SJSA1 (cell line): ENCODE results near the gene TMC1. TPM values are rescaled to one million over a fixed set of nuclear protein-coding genes. Genes with fewer than 3 reads are reported as not detected.
A peak's percentile ranks its signal among the peaks of the same experiment; 100 is the strongest.
"Not testable (repeated sequence)": the region's sequence is repeated elsewhere in the genome, so short reads cannot be mapped to it uniquely, and the experiment has no call there.

Source experiments
- DNase-seq, 2 experiments: peaks; one replicate each; pipeline ENCODE4 v3.0.0-alpha.2; 2015 to 2020; ENCODE audit warnings: low spot score in 2 of 2, low read depth in 1 of 2
- H3K27ac ChIP-seq: fragments of 250-450 bp; sonication (Bioruptor Pico); 2 replicates; pipeline ENCODE4 v1.5.1; 2020; ENCODE audit warnings: mild to moderate bottlenecking, moderate library complexity
- H3K27me3 ChIP-seq: fragments of 250-450 bp; sonication (Bioruptor Pico); replicated peaks from 2 replicates; pipeline ENCODE4 v1.5.1; 2020; ENCODE audit warnings: mild to moderate bottlenecking, moderate library complexity
- H3K36me3 ChIP-seq: fragments of 250-450 bp; sonication (Bioruptor Pico); 2 replicates; pipeline ENCODE4 v1.5.1; 2020; ENCODE audit warnings: mild to moderate bottlenecking
- H3K4me1 ChIP-seq: fragments of 250-450 bp; sonication (Bioruptor Pico); replicated peaks from 2 replicates; pipeline ENCODE4 v1.6.1; 2021; ENCODE audit warnings: mild to moderate bottlenecking
- H3K4me3 ChIP-seq: fragments of 250-450 bp; sonication (Bioruptor Pico); 2 replicates; pipeline ENCODE4 v1.5.1; 2020; ENCODE audit warnings: mild to moderate bottlenecking
- H3K9me3 ChIP-seq: fragments of 250-450 bp; sonication (Bioruptor Pico); replicated peaks from 2 replicates; pipeline ENCODE4 v1.5.1; 2020; ENCODE audit warnings: mild to moderate bottlenecking
- total RNA-seq: library from RNA; depleted of rRNA; stranded (reverse); fragments of >200 nt; shearing (Covaris generic); gene quantifications from 2 replicates; pipeline ENCODE4 v1.2.3, GENCODE V29; 2014

Gene TMC1
- total RNA-seq, 1 experiment from 2014 or later: 0.84 TPM

GRCh38 chr9:72769546-72769945, 248.1 kb downstream of the TMC1 start:
- H3K4me3 ChIP-seq: no peak overlapping the region
- no peak for DNase-seq
- H3K36me3 ChIP-seq: no peaks in the 10 kb centered on the region
- H3K27ac ChIP-seq: no peak overlapping the region
- H3K27me3 ChIP-seq: no peaks in the 10 kb centered on the region
- no peaks in the 10 kb centered on the region for H3K9me3 ChIP-seq
- H3K4me1 ChIP-seq: peaks cover 19% of the 10 kb centered on the region

- no peak overlapping the region for H3K4me3 ChIP-seq
- H3K27ac ChIP-seq: peak overlapping the region; percentile 32; the same call in 1 of the 2 replicates
- H3K4me1 ChIP-seq: peaks cover 19% of the 10 kb centered on the region
- H3K9me3 ChIP-seq: no peaks in the 10 kb centered on the region
- no peaks in the 10 kb centered on the region for H3K36me3 ChIP-seq
- DNase-seq: peak in 1 of 2 experiments; percentile 33
- no peaks in the 10 kb centered on the region for H3K27me3 ChIP-seq
Measured at GRCh38 chr9:72772661-72773060, 251.3 kb downstream of the TMC1 start.

DNA sequence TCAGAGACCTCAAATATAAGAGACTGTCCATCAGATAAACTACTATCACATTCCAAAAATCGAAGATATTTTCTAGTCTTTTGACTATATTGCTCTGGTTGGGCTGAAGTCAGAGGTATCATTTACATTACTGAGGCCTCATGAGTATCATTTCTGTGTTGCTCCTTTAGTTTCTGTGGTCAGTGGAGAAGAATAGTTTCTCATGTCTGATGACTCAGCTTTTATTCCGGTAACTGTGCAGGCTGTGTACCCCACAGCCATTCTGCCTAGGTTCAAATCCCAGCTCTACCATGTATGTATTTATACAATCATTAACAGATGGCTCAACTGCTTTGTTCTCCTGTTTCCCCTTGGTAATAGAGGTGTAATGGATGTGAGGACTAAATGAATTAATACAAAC, 252.2 kb downstream of the TMC1 start:
- H3K4me1 ChIP-seq: peaks cover 19% of the 10 kb centered on the region
- H3K9me3 ChIP-seq: no peaks in the 10 kb centered on the region
- peak overlapping the region; percentile 32; the same call in 1 of the 2 replicates for H3K27ac ChIP-seq
- DNase-seq: peak in 1 of 2 experiments; percentile 24
- no peak overlapping the region for H3K4me3 ChIP-seq
- H3K36me3 ChIP-seq: no peaks in the 10 kb centered on the region
- no peaks in the 10 kb centered on the region for H3K27me3 ChIP-seq

DNA sequence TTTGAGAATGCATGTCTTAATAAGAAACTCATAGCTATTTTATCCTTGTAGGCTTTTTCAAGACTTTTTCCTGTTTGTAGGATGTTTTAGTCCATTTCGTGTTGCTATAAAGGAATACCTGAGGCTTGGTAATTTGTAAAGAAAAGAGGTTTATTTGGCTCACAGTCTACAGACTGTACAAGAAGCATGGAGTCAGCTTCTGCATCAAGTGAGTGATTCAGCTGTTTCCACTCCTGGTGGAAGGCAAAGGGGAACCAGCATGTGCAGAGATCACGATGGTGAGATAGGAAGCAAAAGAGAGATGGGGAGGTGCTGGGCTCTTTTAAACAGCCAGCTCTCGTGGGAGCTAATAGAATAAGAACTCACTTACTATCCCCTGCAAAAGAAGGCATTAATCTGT, 254.2 kb downstream of the TMC1 start:
- Histone ChIP-seq H3K4me1 (peaks cover 19% of the 10 kb centered on the region), H3K36me3 (no peaks in the 10 kb centered on the region), H3K27ac (no peak overlapping the region), H3K27me3 (no peaks in the 10 kb centered on the region), H3K9me3 (no peaks in the 10 kb centered on the region), H3K4me3 (no peak overlapping the region)
- no peak for DNase-seq

GRCh38 chr9:72779614-72780013, 258.2 kb downstream of the TMC1 start:
- no peaks in the 10 kb centered on the region for H3K36me3 ChIP-seq
- H3K9me3 ChIP-seq: no peaks in the 10 kb centered on the region
- DNase-seq: no peak
- no peak overlapping the region for H3K4me3 ChIP-seq
- H3K4me1 ChIP-seq: no peaks in the 10 kb centered on the region
- H3K27ac ChIP-seq: no peak overlapping the region
- no peaks in the 10 kb centered on the region for H3K27me3 ChIP-seq

GRCh38 chr9:72786948-72787347, 265.5 kb downstream of the TMC1 start:
- H3K4me1 ChIP-seq: peaks cover 12% of the 10 kb centered on the region; the same call in 1 of the 2 replicates

GRCh38 chr9:72788966-72789735, 267.7 kb downstream of the TMC1 start:
- no peaks in the 10 kb centered on the region for H3K9me3 ChIP-seq
- no peaks in the 10 kb centered on the region for H3K36me3 ChIP-seq
- H3K4me1 ChIP-seq: peaks cover 15% of the 10 kb centered on the region; the same call in 1 of the 2 replicates
- peak in 1 of 2 experiments; percentile 60 for DNase-seq
- H3K4me3 ChIP-seq: no peak overlapping the region
- H3K27me3 ChIP-seq: no peaks in the 10 kb centered on the region
- H3K27ac ChIP-seq: peak overlapping the region; percentile 76

More at GRCh38 chr9:72786948-72787347, 265.5 kb downstream of the TMC1 start:
- Histone ChIP-seq H3K4me3 (no peak overlapping the region), H3K27me3 (no peaks in the 10 kb centered on the region), H3K9me3 (no peaks in the 10 kb centered on the region), H3K36me3 (no peaks in the 10 kb centered on the region), H3K27ac (no peak overlapping the region)
- no peak for DNase-seq

GRCh38 chr9:72789885-72790284, 268.5 kb downstream of the TMC1 start:
- H3K4me3 ChIP-seq: no peak overlapping the region
- H3K4me1 ChIP-seq: peaks cover 20% of the 10 kb centered on the region; the same call in 1 of the 2 replicates
- no peaks in the 10 kb centered on the region for H3K27me3 ChIP-seq
- no peak for DNase-seq
- peak overlapping the region; percentile 76 for H3K27ac ChIP-seq
- H3K9me3 ChIP-seq: no peaks in the 10 kb centered on the region
- no peaks in the 10 kb centered on the region for H3K36me3 ChIP-seq

DNA sequence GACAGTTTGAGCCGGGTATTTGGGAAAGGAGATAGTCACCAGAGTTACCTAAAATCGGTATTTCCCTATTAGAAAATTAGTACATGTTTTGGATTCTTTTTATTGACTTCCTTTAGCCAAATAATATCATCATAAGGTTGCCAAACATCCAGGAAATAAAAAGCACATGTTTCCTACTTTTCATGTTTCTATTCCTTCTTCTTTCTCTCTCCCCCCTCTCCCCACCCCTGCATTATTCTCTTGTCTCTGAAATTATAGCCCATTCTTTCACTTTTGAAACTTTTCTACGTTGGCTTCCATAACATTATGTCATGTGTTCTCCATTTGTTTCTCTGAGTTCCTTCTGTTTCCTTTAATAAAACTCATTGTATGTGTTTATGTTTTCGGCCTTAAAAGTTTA, 269.6 kb downstream of the TMC1 start:
- DNase-seq: no peak
- Histone ChIP-seq H3K27me3 (no peaks in the 10 kb centered on the region), H3K4me3 (no peak overlapping the region), H3K9me3 (0 out of 2 replicates have a peak, but pooled peaks cover 4% of the 10 kb centered on the region), H3K27ac (no peak overlapping the region), H3K36me3 (no peaks in the 10 kb centered on the region), H3K4me1 (peaks cover 20% of the 10 kb centered on the region; the same call in 1 of the 2 replicates)

GRCh38 chr9:72791436-72791835, 270.0 kb downstream of the TMC1 start:
- no peak for DNase-seq
- no peak overlapping the region for H3K27ac ChIP-seq
- peaks cover 20% of the 10 kb centered on the region; the same call in 1 of the 2 replicates for H3K4me1 ChIP-seq
- H3K27me3 ChIP-seq: no peaks in the 10 kb centered on the region
- no peak overlapping the region for H3K4me3 ChIP-seq
- H3K36me3 ChIP-seq: no peaks in the 10 kb centered on the region
- H3K9me3 ChIP-seq: 0 out of 2 replicates have a peak, but pooled peaks cover 6% of the 10 kb centered on the region

DNA sequence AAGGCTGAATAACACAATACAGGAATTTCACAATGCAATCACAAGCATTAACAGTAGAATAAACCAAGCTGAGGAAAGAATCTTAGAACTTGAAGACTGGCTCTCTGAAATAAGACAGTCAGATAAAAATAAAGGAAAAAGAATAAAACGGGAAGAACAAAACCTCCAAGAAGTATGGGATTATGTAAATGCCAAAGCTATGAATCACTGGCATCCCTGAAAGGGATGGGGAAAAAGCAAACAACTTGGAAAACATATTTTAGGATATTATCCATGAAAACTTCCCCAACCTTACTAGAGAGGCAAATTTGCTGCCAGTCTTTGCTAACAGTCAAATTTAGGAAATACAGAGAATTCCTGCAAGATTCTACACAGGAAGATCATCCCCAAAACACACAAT, 273.5 kb downstream of the TMC1 start:
- Histone ChIP-seq H3K4me1 (peaks cover 8% of the 10 kb centered on the region; the same call in 1 of the 2 replicates), H3K27me3 (no peaks in the 10 kb centered on the region), H3K27ac (no peak overlapping the region), H3K36me3 (no peaks in the 10 kb centered on the region), H3K9me3 (0 out of 2 replicates have a peak, but pooled peaks cover 6% of the 10 kb centered on the region), H3K4me3 (no peak overlapping the region)
- DNase-seq: no peak

DNA sequence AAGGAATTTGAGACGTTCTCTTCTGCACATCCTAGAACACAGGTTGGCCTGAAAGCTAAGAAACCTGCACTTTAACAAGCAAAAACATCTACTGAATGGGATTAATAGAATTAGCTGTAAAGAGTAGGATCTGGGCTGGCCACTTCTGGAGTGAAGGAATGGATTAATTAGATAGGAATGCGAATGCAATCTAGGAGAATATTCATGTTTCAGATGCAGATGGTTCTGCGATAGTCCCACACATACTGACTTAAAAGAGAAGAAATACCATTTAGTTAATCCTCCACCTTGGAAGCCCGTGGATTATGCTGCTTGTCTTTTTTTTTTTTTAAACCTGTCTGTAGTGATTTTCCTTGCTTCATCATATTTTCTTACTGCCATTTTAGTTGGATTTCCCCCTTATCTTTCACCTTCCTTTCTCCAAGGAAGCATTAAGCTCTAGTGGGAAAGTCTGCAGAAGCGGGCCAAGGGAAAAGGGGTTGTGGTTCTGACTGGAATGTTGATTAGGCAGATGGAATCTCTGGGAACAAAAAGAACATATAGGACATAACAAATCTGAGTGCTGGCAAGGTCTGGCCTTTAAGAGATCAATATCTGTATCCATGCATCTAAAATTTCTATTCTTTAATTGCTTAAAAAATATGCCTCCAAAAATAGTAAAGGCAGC, 279.1 kb downstream of the TMC1 start:
- H3K4me1 ChIP-seq: no peaks in the 10 kb centered on the region
- no peak overlapping the region for H3K27ac ChIP-seq
- H3K27me3 ChIP-seq: no peaks in the 10 kb centered on the region
- no peak overlapping the region for H3K4me3 ChIP-seq
- no peaks in the 10 kb centered on the region for H3K36me3 ChIP-seq
- no peak for DNase-seq
- 0 out of 2 replicates have a peak, but pooled peaks cover 4% of the 10 kb centered on the region for H3K9me3 ChIP-seq

DNA sequence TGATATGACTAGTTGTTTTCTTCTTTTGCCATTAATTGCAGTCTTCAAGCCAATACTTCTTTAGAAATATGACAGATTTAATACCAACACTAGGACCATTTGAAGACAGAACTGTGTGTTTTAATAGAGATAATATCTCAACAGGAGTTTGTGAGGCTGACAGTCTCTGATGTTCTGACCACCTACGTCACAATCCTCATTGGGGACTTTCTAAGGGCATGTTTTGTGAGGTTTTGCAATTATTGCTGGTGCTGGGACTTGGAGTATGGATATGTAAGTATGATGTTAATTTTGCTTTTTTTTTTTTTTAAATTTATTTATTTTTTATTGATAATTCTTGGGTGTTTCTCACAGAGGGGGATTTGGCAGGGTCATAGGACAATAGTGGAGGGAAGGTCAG, 283.8 kb downstream of the TMC1 start:
- H3K4me3 ChIP-seq: no peak overlapping the region
- H3K4me1 ChIP-seq: no peaks in the 10 kb centered on the region
- no peak overlapping the region for H3K27ac ChIP-seq
- no peaks in the 10 kb centered on the region for H3K9me3 ChIP-seq
- H3K36me3 ChIP-seq: no peaks in the 10 kb centered on the region
- DNase-seq: no peak
- H3K27me3 ChIP-seq: no peaks in the 10 kb centered on the region

DNA sequence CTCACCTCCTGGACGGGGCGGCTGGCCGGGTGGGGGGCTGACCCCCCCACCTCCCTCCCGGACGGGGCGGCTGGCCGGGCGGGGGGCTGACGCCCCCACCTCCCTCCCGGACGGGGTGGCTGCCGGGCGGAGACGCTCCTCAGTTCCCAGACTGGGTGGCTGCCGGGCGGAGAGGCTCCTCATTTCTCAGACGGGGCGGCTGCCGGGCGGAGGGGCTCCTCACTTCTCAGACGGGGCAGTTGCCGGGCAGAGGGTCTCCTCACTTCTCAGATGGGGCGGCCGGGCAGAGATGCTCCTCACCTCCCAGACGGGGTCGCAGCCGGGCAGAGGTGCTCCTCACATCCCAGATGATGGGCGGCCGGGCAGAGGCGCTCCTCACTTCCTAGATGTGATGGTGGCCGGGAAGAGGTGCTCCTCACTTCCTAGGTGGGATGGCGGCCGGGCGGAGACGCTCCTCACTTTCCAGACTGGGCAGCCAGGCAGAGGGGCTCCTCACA, 285.0 kb downstream of the TMC1 start:
- H3K27ac ChIP-seq, H3K4me1 ChIP-seq, H3K9me3 ChIP-seq, H3K4me3 ChIP-seq, H3K36me3 ChIP-seq, H3K27me3 ChIP-seq, DNase-seq: not testable (repeated sequence)
